Parathyroid adenoma (tissue), 2 donors: ENCODE results near the gene PPP1CB.

Source experiments
- H2AFZ ChIP-seq: fragments of 300-600 bp; sonication (generic); one replicate; pipeline ENCODE4 v1.7.0; 2017; ENCODE audit warnings: antibody characterized with exemption, mild to moderate bottlenecking
- H3K27ac ChIP-seq: fragments of 300-600 bp; sonication (generic); one replicate; pipeline ENCODE4 v1.7.0; 2017
- H3K27me3 ChIP-seq: fragments of 300-600 bp; sonication (generic); one replicate; pipeline ENCODE4 v1.7.0; 2017; ENCODE audit warnings: low read length; ENCODE audit not compliant: control insufficient read depth, insufficient read depth
- H3K36me3 ChIP-seq: fragments of 300-600 bp; sonication (generic); one replicate; pipeline ENCODE4 v1.7.0; 2017; ENCODE audit warnings: low read length; ENCODE audit not compliant: control insufficient read depth, insufficient read depth
- H3K4me1 ChIP-seq: fragments of 300-600 bp; sonication (generic); one replicate; pipeline ENCODE4 v1.7.0; 2017; ENCODE audit warnings: control low read depth
- H3K4me2 ChIP-seq: fragments of 300-600 bp; sonication (generic); one replicate; pipeline ENCODE4 v1.7.0; 2017; ENCODE audit warnings: low read length
- H3K4me3 ChIP-seq: fragments of 300-600 bp; sonication (generic); one replicate; pipeline ENCODE4 v1.7.0; 2017; ENCODE audit warnings: low read depth, low read length
- H3K79me2 ChIP-seq: fragments of 300-600 bp; sonication (generic); one replicate; pipeline ENCODE4 v1.7.0; 2017; ENCODE audit warnings: control low read depth
- H3K9ac ChIP-seq: fragments of 300-600 bp; sonication (generic); one replicate; pipeline ENCODE4 v1.7.0; 2017; ENCODE audit warnings: mild to moderate bottlenecking
- H3K9me3 ChIP-seq: fragments of 300-600 bp; sonication (generic); one replicate; pipeline ENCODE4 v1.7.0; 2017; ENCODE audit warnings: low read length; ENCODE audit not compliant: control insufficient read depth
- CTCF ChIP-seq: fragments of 300-600 bp; sonication (generic); IDR thresholded peaks from one replicate; pipeline ENCODE4 v1.7.0; 2017; ENCODE audit warnings: antibody characterized with exemption, mild to moderate bottlenecking
- donor health status: primary hyperparathyroidism.

Gene PPP1CB

GRCh38 chr2:28721601-28722191 is 29.9 kb upstream of the PPP1CB start:
- Histone ChIP-seq H3K79me2 (no peaks in the 10 kb centered on the region), H3K9me3 (no peaks in the 10 kb centered on the region), H3K27ac (no peak overlapping the region), H3K27me3 (no peaks in the 10 kb centered on the region), H3K4me1 (peaks cover 7% of the 10 kb centered on the region), H3K4me3 (no peak overlapping the region), H3K36me3 (no peaks in the 10 kb centered on the region), H3K9ac (no peak overlapping the region), H2AFZ (no peak overlapping the region), H3K4me2 (no peak overlapping the region)
- no peak for TF ChIP-seq CTCF

- no peak overlapping the region for H3K4me3 ChIP-seq
- H2AFZ ChIP-seq, result peak overlapping the region; percentile 10
- H3K79me2 ChIP-seq, result no peaks in the 10 kb centered on the region
- no peak overlapping the region for H3K4me2 ChIP-seq
- H3K9ac ChIP-seq, result no peak overlapping the region
- H3K36me3 ChIP-seq, result no peaks in the 10 kb centered on the region
- no peak for TF ChIP-seq CTCF
- no peaks in the 10 kb centered on the region for H3K27me3 ChIP-seq
- no peak overlapping the region for H3K27ac ChIP-seq
- H3K9me3 ChIP-seq, result no peaks in the 10 kb centered on the region
- H3K4me1 ChIP-seq, result peaks cover 6% of the 10 kb centered on the region
Observed at GRCh38 chr2:28725021-28725711, 26.5 kb upstream of the PPP1CB start.

GRCh38 chr2:28726177-28726576 is 25.5 kb upstream of the PPP1CB start:
- no peak for TF ChIP-seq CTCF
- H3K4me3 ChIP-seq, result no peak overlapping the region
- H3K27me3 ChIP-seq, result no peaks in the 10 kb centered on the region
- H2AFZ ChIP-seq, result no peak overlapping the region
- H3K79me2 ChIP-seq, result no peaks in the 10 kb centered on the region
- peaks cover 10% of the 10 kb centered on the region for H3K4me1 ChIP-seq
- no peak overlapping the region for H3K9ac ChIP-seq
- no peak overlapping the region for H3K4me2 ChIP-seq
- H3K9me3 ChIP-seq, result no peaks in the 10 kb centered on the region
- no peaks in the 10 kb centered on the region for H3K36me3 ChIP-seq
- no peak overlapping the region for H3K27ac ChIP-seq

- Histone ChIP-seq H3K79me2 (no peaks in the 10 kb centered on the region), H3K27me3 (no peaks in the 10 kb centered on the region), H3K9me3 (no peaks in the 10 kb centered on the region), H3K36me3 (no peaks in the 10 kb centered on the region), H3K4me1 (peaks cover 13% of the 10 kb centered on the region), H3K9ac (no peak overlapping the region), H2AFZ (peak overlapping the region; percentile 13), H3K4me2 (no peak overlapping the region), H3K27ac (peak overlapping the region; percentile 76), H3K4me3 (no peak overlapping the region)
- TF ChIP-seq CTCF, result no peak
Observed at GRCh38 chr2:28729698-28730097, 21.9 kb upstream of the PPP1CB start.
